Measurements from ENCODE around the gene CACNA1H.

Gene CACNA1H

GRCh38 chr16:1158456-1159324 is 5.8 kb downstream of the CACNA1H start:
- no peak for DNase-seq (ENCODE audit: low read depth)

GRCh38 chr16:1159325-1159972 is 6.5 kb downstream of the CACNA1H start:
- no peak for DNase-seq (ENCODE audit: low read depth)

- no peak for DNase-seq (ENCODE audit: low read depth)
These were observed 7.3 kb downstream of the CACNA1H start for GRCh38 chr16:1159973-1160772.

- no peak for DNase-seq (ENCODE audit: low read depth)
These were observed 8.0 kb downstream of the CACNA1H start for GRCh38 chr16:1160773-1161348.

- DNase-seq (ENCODE audit: low read depth): no peak
These were observed 10.0 kb downstream of the CACNA1H start for GRCh38 chr16:1162701-1163566.

GRCh38 chr16:1163567-1164055 is 10.7 kb downstream of the CACNA1H start:
- no peak for DNase-seq (ENCODE audit: low read depth)

- no peak for DNase-seq (ENCODE audit: low read depth)
These were observed 11.5 kb downstream of the CACNA1H start for GRCh38 chr16:1164382-1164781.

GRCh38 chr16:1164975-1165374 is 12.1 kb downstream of the CACNA1H start:
- DNase-seq (ENCODE audit: low read depth): no peak

GRCh38 chr16:1165511-1165910 is 12.6 kb downstream of the CACNA1H start:
- DNase-seq (ENCODE audit: low read depth): no peak

- DNase-seq (ENCODE audit: low read depth): no peak
These were observed 14.6 kb downstream of the CACNA1H start for GRCh38 chr16:1167276-1168107.

GRCh38 chr16:1168837-1169236 is 15.9 kb downstream of the CACNA1H start:
- DNase-seq (ENCODE audit: low read depth): no peak

GRCh38 chr16:1169285-1170075 is 16.6 kb downstream of the CACNA1H start:
- no peak for DNase-seq (ENCODE audit: low read depth)

GRCh38 chr16:1170076-1170418 is 17.1 kb downstream of the CACNA1H start:
- no peak for DNase-seq (ENCODE audit: low read depth)

GRCh38 chr16:1171001-1171400 is 18.1 kb downstream of the CACNA1H start:
- no peak for DNase-seq (ENCODE audit: low read depth)

- no peak for DNase-seq (ENCODE audit: low read depth)
These were observed 19.0 kb downstream of the CACNA1H start for GRCh38 chr16:1171854-1172428.

GRCh38 chr16:1172651-1173050 is 19.7 kb downstream of the CACNA1H start:
- DNase-seq (ENCODE audit: low read depth): no peak

GRCh38 chr16:1173788-1174451 is 21.0 kb downstream of the CACNA1H start:
- DNase-seq (ENCODE audit: low read depth): no peak

Data from activated T-helper 1 cell treated with Interleukin-2 at 50 U/mL for 16 hours (primary cell).